ENCODE measurements around the gene ROBO2.

GRCh38 chr3:77259694-77260093 is 219.8 kb downstream of the ROBO2 start:
- TF ChIP-seq TARDBP (IDR thresholded peaks at IDR 0.05) (no peak), SUZ12 (IDR thresholded peaks at IDR 0.05) (no peak)

Measured in HEK293T (cell line).